ENCODE results near the gene YIPF5. TPM values are rescaled to one million over a fixed set of nuclear protein-coding genes. Genes with fewer than 3 reads are reported as not detected.

Gene YIPF5
- total RNA-seq, 4 donors from 2014 or later, result 29.4 to 49.7 (median 37.8) TPM

- no peak overlapping the region for H3K4me3 ChIP-seq
- H3K27me3 ChIP-seq, result peaks cover 0 to 56% (median 5%) of the 10 kb centered on the region in 4 donors
- no peaks in the 10 kb centered on the region for H3K36me3 ChIP-seq
- H3K9me3 ChIP-seq, result no peaks in the 10 kb centered on the region
- intact Hi-C loops (cut with DNase I), result no loop called here
- peaks cover 4 to 36% (median 5%) of the 10 kb centered on the region in 3 donors for H3K4me1 ChIP-seq
- TF ChIP-seq POLR2A (IDR thresholded peaks at IDR 0.05) (no peak), CTCF (IDR thresholded peaks at IDR 0.05) (no peak)
- DNase-seq, result no peak
- 59 to 61% methylated on average over 5 of the region's 5 CpGs for WGBS, 2 donors
- H3K27ac ChIP-seq, result no peak overlapping the region
Observed at GRCh38 chr5:144201588-144201987, 31.1 kb upstream of the YIPF5 start.

DNA sequence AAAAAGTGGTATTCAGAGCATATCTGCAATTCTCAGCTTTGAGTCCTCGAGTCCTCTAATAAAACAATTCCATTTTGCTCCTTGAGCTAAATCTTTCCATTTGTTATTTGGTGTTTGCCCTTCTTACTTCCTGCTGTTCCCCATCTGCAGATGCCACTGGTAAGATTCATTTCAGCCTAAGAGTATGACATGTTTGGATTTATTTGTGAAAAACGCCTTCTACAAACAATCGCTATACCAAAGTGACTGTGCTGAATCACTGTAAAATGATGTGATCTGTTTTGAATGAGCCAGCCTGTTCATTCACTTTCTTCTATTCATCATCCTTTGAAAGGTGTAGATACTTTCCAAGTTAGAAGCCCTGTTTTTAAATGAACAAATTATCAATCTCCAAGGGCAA lies 27.9 kb upstream of the YIPF5 start:
- 24 to 25% methylated on average over 3 of the region's 3 CpGs for WGBS, 2 donors
- H3K36me3 ChIP-seq, result no peaks in the 10 kb centered on the region
- peaks cover 0 to 48% (median 0%) of the 10 kb centered on the region in 4 donors for H3K27me3 ChIP-seq
- no peak for DNase-seq
- TF ChIP-seq CTCF (IDR thresholded peaks at IDR 0.05), result no peak
- no peak for TF ChIP-seq POLR2A (IDR thresholded peaks at IDR 0.05)
- H3K9me3 ChIP-seq, result no peaks in the 10 kb centered on the region
- no peak overlapping the region for H3K27ac ChIP-seq
- intact Hi-C loops (cut with DNase I), result no loop called here
- H3K4me1 ChIP-seq, result peaks cover 0 to 28% (median 0%) of the 10 kb centered on the region in 3 donors
- no peak overlapping the region for H3K4me3 ChIP-seq

DNA sequence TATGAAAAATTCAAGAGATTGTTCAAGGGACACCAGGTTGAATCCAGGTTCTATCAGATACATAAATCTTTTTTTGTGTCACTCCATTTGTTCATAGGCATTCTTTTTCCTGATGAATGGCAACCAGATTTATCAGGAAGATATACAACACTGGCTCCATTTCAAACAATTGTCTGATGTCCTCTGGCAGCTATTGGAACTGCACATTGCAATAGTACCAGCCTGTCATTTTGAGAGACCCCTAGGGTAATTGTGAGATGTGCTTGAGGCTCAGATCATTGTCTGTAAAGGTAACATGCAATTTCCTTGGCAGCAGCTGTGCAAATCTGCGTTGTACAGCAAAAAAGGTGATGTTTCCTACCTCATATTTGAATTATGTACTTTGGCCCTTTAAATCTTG lies 26.2 kb upstream of the YIPF5 start:
- no peak for TF ChIP-seq CTCF (IDR thresholded peaks at IDR 0.05)
- TF ChIP-seq POLR2A (IDR thresholded peaks at IDR 0.05), result no peak
- peaks cover 0 to 51% (median 0%) of the 10 kb centered on the region in 4 donors for H3K27me3 ChIP-seq
- no peaks in the 10 kb centered on the region for H3K36me3 ChIP-seq
- no peak overlapping the region for H3K4me3 ChIP-seq
- H3K27ac ChIP-seq, result no peak overlapping the region
- whole genome bisulfite sequencing, 2 donors, result 57 to 60% methylated on average over 1 of the region's 1 CpG
- DNase-seq, result no peak
- peaks cover 0 to 21% (median 0%) of the 10 kb centered on the region in 3 donors for H3K4me1 ChIP-seq
- H3K9me3 ChIP-seq, result no peaks in the 10 kb centered on the region
- intact Hi-C loops (cut with DNase I), result no loop called here

DNA sequence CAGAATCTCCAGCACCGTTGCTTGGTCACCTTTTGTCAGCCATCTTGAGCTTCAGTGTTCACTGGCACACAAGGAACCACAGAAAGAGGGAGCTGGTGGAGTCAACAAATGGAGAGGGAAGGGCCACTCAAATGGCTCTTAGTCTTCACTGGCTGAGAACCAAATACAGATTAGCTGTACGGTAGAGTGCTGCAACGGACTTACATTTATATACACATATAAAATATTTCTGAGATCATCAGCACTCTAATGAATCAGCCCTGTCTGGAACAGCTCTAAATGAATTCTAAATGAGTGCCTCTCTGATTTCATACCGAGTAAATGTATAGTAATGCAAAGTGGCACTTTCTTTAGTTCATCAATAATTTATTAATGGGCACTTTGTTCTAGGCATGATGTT lies 25.0 kb upstream of the YIPF5 start:
- TF ChIP-seq POLR2A (IDR thresholded peaks at IDR 0.05), result no peak
- no peak for TF ChIP-seq CTCF (IDR thresholded peaks at IDR 0.05)
- Histone ChIP-seq H3K36me3 (no peaks in the 10 kb centered on the region), H3K9me3 (no peaks in the 10 kb centered on the region), H3K4me1 (peaks cover 0 to 23% (median 0%) of the 10 kb centered on the region in 3 donors), H3K27me3 (peaks cover 0 to 41% (median 0%) of the 10 kb centered on the region in 4 donors), H3K4me3 (no peak overlapping the region), H3K27ac (no peak overlapping the region)
- DNase-seq, result no peak
- intact Hi-C loops (cut with DNase I), result no loop called here
- WGBS, 2 donors, result 44 to 59% methylated on average over 4 of the region's 4 CpGs

GRCh38 chr5:144194144-144194543 lies 23.7 kb upstream of the YIPF5 start:
- no peak for DNase-seq
- 79 to 90% methylated on average over 2 of the region's 2 CpGs for WGBS, 2 donors
- peaks cover 0 to 21% (median 0%) of the 10 kb centered on the region in 3 donors for H3K4me1 ChIP-seq
- H3K36me3 ChIP-seq, result no peaks in the 10 kb centered on the region
- no peaks in the 10 kb centered on the region for H3K9me3 ChIP-seq
- no peak overlapping the region for H3K27ac ChIP-seq
- no peak for TF ChIP-seq CTCF (IDR thresholded peaks at IDR 0.05)
- no peak for TF ChIP-seq POLR2A (IDR thresholded peaks at IDR 0.05)
- intact Hi-C loops (cut with DNase I), result no loop called here
- H3K4me3 ChIP-seq, result no peak overlapping the region
- peaks cover 0 to 33% (median 0%) of the 10 kb centered on the region in 4 donors for H3K27me3 ChIP-seq
